ENCODE results near the gene NRSN1.

Gene NRSN1, protein sequence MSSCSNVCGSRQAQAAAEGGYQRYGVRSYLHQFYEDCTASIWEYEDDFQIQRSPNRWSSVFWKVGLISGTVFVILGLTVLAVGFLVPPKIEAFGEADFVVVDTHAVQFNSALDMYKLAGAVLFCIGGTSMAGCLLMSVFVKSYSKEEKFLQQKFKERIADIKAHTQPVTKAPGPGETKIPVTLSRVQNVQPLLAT

DNA sequence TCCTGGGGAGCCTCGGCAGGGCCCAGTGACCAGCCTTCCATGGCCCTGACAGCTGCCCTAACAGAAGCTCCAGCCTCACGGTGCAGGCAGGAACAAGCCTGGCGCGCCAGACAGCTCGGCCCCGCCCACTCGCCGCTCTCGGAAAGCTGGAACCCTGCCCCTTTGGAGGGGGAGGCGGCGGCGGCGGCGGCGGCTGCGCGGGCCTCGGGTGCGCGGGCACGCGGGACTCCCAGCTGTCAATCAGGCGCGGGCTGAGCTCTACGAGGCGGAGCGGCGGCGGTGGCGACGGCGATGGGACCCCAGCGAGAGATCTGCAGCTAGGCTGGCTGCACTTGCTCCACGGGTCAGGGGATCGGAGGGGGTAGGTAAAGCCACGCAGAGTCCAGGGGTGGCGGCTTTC lies at the start of gene NRSN1:
Gene NRSN1, plus strand, starts transcription at position 236 of the 400 bp plus-strand sequence. CDS start 8,113 bp downstream, outside the sequence.
- DNase-seq (ENCODE audit: low read depth in 2 of 2, low spot score in 1 of 2) = no peak

DNA sequence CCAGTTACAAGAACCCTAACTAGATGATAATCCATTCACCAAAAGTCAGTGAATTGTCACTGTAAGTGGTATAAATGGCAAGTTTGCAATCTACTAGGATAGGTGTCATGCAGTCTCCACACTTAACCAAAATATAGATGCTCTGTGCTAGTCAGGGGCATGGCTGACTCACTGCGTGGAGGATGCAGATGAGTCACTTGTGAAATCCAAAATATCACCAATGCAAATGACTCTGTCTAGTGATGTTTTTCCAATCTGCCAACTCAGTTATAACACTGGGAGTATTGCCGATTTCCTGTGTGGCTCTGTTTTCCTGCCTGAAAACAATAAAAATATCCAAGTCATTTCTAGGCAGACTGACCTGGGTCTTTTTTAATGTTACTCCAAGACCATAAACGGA lies 47.8 kb upstream of the NRSN1 start:
- no peak for DNase-seq (ENCODE audit: low read depth in 2 of 2, low spot score in 1 of 2)

DNA sequence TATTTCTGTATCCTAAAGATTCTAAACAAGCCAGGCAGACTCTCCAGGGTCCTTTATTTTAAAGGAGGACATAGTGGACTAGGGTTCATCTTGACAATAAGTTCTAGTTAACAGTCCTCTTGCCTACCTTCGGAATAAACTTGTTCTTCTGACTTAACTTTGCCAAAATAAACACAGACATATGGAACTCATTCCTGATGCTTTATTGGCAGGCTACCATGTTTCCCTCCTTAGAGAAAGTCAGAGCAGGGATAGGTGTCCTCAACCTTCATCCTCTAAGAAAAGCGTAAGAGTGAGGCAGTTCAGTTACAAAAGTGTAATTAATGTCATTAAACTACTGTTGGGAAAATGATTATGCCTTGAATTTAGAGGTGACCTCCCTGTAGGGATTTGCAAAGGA lies 46.9 kb upstream of the NRSN1 start:
- DNase-seq (ENCODE audit: low read depth in 2 of 2, low spot score in 1 of 2) = no peak

DNA sequence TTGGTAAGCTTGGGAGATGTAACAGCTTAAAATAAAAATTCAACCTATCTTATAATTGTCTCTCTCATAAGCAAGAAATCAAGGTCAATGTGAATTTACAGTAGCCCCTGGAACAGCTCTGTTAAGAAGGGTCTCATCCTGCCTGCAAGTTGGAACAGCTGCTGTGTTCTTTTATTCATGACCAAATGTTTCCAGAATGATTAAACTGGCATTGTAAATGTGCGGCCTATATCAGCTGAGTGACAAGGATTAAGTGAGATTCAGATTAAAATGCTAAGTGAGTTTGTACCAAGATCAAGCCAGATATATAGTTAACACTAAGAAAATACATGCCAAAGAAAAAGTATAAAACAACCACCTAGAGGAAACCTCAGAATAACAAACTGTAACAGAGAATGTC lies 45.3 kb upstream of the NRSN1 start:
- DNase-seq (ENCODE audit: low read depth in 2 of 2, low spot score in 1 of 2) = no peak

DNA sequence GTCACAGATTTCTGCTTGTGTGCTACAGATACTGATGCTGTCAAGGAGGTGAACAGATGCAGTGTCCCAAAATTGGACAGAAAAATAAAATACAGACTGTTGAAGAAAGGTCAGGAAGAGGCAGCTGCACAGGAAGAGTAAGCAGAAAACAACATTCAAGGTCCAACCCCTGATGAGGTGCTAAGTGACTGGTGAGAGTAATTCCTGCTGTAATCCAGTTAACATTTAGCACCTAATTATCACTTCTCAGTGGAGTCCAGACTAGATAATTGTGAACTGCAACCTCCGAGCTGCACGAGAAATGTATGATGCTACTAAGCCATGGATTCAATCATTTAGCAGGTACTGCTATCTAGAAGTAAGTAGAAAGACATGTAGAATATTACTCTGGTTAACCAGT lies 36.3 kb upstream of the NRSN1 start:
- DNase-seq (ENCODE audit: low read depth in 2 of 2, low spot score in 1 of 2) = no peak

DNA sequence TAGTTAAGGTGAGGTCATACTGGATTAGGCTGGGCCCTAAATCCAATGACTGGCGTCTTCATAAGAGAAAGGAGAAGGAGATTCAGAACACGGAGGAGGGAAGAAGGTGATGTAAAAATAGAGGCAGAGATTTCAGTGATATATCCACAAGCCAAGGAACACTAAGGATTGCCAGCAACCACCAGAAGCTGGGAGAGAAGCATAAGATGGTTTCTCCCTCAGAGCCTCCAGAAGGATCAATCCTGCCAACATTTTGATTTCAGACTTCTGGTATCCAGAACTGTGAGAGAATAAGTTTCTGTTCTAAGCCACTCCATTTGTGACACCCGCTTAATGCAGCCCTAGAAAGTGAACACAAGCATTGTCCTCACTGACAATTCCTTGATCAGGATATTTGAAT lies 33.6 kb upstream of the NRSN1 start:
- no peak for DNase-seq (ENCODE audit: low read depth in 2 of 2, low spot score in 1 of 2)

DNA sequence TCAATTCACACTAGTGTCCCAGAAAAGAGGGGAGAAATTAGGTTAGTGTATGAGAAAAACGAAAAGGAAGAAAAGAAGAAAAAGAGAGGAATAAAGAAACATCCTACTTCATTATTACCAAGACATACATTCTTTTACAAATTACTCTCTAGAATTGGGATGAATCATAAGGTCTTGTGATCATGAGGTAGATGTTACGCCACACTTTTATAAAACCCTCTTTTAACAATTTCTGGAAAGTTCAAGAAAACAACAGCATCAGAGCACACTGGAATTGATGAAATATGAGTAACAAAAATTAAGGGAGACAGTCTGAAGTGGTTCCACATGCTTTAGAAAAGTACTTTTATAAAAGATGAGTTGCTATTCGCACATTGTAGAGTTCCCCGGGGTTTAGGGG lies 32.6 kb upstream of the NRSN1 start:
- no peak for DNase-seq (ENCODE audit: low read depth in 2 of 2, low spot score in 1 of 2)

DNA sequence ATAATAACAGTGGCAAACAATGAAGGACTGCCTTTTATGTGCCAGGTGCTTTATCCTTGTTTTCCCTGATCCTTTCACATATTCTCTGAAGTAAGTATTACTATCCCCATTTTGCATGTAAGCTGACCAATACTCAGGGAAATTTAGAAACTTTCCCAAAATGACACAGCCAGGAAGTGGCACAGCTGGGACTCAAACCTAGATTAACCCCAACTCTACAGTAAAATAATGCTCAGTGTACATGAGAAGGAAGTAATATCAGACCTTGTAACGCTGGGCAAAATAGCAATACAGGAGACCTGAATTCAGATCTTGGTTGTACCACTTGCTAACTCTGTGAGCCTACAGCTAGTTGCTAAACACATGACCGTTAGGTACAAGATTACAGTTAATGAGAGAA lies 26.8 kb upstream of the NRSN1 start:
- no peak for DNase-seq (ENCODE audit: low read depth in 2 of 2, low spot score in 1 of 2)

DNA sequence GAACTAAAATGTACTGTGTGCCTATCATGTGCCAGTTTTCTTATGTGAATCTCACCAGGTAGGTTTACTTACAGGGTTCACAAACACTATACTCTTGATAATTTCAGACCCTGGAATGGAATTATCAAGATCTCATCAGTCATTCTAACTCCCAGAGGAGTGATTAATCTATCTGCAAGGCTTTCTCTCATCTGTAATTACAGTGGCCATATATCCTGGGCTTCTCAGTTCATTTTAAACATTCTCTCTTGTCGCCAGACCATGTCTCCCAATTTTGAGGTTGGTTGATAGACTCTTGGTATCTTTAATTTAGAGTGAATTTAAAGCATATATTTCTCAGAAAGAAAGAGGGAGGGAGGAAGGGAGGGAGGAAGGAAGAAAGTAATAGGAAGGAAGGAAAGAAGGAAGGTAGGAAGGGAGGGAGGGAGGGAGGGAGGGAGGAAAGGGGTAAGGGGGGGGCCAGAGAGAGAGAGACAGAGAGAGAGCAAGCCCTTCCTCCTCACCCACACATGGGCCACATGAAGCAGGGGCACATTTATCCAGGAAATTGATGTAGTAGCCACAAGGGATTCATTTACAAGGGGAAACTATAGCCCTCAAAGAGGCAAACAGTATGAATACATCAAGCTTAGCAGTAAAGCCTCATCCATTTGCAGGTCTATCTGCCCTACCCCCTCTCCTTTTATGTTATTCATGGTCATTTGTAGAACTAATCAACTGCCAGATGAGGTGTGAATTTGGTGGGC lies 25.8 kb upstream of the NRSN1 start:
- no peak for DNase-seq (ENCODE audit: low read depth in 2 of 2, low spot score in 1 of 2)

DNA sequence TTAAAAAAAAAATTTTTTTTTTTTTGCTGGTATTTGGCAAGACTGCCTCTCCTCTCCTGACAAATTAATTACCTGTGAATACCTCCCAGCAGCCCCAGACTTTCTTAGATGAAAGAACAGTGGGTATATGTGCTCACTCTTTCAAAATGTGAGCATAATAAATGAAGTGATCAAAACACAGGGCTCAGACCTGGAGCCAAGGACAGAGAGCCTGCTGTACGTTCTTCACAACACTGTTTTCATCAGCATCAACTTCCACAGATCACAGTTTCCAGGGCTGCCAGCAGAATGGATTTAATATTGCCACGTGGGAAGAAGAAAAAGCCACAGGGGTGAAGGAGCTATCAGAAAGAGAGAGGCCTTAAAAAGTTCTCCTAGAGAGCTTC lies 25.3 kb upstream of the NRSN1 start:
- no peak for DNase-seq (ENCODE audit: low read depth in 2 of 2, low spot score in 1 of 2)

DNA sequence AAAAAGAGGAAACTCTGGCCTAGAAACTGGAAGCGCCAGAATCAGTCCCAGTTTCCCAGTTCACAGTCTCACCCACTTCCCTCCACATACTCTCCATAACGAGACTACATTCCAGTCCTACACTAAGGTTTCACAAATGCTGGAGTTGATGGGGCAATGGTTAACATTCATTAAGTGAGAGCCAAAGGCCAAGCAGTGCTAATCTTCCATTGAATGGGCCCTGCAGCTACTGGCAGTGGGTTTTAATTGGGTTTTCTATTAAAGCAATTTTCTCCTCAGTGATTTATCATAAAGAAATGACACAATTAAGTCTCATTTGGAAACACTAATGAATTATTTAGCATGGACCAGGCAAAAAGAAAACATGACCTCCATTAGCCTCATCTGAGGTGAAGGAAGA lies 20.8 kb upstream of the NRSN1 start:
- DNase-seq (ENCODE audit: low read depth in 2 of 2, low spot score in 1 of 2) = no peak

DNA sequence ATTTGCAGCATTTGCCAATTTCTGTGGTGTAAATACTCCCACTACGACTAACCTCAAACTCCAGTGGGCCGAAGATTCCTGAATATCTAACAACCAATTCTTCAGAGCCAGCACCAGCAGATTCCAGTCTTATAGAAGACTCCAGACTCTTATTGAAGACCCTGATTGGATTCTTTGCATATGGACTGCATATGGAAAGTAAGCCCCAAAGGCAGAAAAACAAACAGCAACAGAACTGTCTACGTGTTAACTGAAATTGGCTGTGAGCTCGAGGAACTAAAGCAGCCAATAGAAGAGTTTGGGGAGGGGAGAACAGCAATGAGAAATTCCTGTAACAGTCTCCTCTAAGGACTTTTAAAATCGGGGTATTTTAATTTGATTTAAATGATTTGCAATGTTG lies 19.7 kb upstream of the NRSN1 start:
- DNase-seq (ENCODE audit: low read depth in 2 of 2, low spot score in 1 of 2) = no peak

DNA sequence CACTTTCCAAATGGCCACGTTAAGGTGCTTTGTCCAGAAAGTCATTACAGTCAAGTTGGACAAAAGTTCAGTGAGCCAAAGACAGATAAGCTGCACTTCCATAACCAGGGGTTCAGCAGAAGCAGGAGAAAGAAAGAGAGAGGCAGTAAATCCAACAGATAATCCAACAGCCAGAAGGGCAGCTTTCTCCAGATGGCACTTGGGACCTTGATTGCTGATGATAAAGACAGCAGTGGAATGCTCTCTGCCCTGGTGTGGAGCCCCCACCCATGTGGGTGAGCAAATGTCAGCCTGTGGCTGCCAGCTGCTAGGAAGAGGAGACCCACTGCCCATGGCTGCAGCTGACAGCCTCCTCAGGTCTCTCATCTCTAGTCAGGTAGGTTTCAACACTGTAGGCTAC lies 18.7 kb upstream of the NRSN1 start:
- DNase-seq (ENCODE audit: low read depth in 2 of 2, low spot score in 1 of 2) = no peak

DNA sequence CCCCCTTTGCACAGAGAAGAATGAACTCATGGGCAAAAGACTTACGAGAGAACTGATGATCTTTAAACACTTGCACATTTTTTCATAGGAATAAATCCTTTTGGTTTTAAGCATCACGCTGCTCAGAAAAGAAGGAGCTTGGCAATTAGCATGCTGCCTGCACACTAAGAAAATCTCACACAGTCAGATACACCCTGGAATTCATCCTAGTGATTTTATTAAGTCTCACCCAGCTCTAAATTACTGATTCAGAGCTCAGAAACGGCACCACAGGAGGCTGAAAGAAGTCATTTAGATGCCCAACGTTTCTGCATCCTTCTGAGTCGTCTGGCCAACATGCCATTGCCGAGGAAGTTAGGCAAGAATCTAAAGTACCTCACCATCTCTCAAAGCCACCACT lies 18.0 kb upstream of the NRSN1 start:
- no peak for DNase-seq (ENCODE audit: low read depth in 2 of 2, low spot score in 1 of 2)

DNA sequence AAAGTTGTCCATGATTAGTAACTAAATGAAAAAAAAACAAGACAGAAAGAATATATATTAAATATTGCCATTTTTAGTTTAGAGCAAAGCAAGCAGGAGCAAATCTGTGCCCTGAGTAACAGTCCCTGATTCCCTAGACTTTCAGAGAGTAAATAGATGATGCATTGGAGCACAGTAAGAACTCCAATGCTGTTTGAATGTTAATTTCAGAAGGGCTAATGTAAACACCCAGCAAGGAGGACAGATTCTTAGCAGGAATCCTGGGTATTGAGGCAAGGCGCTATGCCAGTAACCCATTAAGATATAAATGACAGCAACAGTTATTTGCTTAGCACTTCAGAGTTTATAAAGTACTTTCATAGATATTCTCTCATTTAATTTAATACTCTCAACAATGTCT lies 15.6 kb upstream of the NRSN1 start:
- DNase-seq (ENCODE audit: low read depth in 2 of 2, low spot score in 1 of 2) = no peak

DNA sequence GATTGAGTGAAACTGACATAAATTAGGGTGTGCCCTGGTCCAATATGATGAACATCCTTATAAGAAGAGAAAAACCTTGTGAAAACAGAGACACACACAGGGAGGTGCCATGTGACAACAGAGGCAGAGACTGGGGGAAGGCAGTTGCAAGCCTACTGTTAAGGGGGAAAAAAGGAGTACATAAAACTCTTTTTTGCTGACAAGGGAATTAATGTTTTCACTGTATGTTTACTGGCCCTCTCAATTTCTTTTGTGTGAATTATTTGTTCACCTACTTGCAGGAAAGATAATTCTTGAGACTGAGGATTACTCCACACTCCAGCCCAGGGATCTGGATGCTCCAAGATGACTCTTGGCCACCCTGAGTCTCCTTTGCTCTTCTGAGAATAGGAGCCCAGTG lies 12.1 kb upstream of the NRSN1 start:
- DNase-seq (ENCODE audit: low read depth in 2 of 2, low spot score in 1 of 2) = no peak

DNA sequence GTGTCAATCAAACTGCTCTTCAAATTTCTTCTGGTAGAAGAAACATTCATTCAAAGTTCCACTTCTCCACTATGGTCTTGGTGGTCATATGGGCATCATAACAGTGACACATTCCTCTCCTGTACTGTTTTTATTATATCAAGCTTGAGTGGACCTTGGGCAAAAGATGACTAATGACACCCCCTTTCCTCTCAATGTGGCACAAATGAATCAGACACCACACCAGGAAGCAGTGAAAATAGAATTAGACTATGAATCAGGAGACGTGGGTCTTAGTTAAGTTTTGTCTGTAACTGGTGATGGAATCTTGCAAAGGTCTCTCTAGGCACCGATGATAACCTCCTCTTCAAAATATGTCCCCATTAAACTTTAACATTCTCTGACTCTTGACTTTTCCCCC lies 9.0 kb upstream of the NRSN1 start:
- no peak for DNase-seq (ENCODE audit: low read depth in 2 of 2, low spot score in 1 of 2)

DNA sequence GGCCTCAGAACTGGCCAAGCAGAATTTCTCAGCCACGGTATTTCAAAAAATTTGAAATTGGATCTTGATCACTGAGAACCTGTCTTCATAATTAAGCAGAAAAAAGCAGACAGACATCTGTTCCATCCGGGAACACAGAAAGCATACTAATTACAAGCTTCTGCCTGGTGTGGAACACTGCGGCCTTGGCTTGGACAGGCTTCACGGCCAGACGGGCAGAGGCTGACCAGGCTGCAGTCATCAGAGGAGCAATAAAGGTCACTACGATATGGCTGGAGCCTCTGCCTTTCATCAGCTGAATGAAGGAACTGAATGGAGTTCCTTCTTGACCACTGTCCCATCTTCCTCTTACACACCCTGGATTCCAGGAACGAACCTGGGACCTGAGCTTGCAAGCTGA lies 3.9 kb upstream of the NRSN1 start:
- no peak for DNase-seq (ENCODE audit: low read depth in 2 of 2, low spot score in 1 of 2)

DNA sequence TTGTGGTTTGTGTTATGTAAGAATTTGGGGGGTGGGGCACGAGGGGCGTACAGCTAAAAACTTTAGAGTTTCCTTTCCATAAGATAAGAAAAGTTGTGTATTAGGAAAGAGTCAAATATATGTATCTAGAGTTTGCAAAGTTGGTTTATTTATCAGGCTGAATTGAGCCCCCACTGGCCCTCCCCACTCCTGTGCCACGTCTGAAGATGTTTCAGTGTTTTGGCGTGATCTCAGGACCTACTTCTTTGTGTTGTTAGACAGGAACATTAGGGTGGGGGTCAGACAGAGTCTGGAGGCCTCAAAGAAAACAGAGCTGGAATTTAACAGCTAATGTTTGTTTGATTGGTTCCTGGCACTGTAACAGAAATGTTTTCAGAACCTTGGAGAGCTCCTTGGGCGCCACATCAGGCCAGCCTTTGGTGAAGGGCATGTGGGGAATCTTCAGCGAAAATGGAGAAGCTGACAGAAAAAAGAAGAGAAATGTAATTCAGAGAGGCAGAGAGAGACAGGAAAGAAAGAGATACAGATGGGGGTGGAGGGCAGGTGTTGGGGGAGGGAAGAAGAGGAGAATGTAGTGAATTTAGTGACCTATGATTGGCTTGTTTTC lies 674 bp downstream of the NRSN1 start:
- DNase-seq (ENCODE audit: low read depth in 2 of 2, low spot score in 1 of 2) = no peak

DNA sequence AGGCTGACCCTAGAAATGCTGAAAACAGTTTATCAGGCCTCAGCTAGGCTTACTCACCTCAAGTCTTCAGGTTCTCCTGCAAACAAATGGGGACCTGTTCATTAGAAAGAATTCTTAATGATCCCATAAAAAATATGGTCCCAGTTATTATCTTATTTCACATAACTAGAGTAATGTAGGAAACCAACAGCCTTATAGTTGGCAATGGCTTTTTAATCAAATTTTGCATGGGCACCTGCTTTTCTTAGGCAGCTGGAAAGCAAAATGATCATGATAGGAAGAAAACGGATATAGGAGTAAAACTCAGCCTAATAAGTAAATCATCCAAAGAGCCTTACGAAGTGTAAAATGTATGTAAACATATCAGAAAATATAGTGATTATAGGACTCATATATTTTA lies 1.3 kb downstream of the NRSN1 start:
- no peak for DNase-seq (ENCODE audit: low read depth in 2 of 2, low spot score in 1 of 2)

DNA sequence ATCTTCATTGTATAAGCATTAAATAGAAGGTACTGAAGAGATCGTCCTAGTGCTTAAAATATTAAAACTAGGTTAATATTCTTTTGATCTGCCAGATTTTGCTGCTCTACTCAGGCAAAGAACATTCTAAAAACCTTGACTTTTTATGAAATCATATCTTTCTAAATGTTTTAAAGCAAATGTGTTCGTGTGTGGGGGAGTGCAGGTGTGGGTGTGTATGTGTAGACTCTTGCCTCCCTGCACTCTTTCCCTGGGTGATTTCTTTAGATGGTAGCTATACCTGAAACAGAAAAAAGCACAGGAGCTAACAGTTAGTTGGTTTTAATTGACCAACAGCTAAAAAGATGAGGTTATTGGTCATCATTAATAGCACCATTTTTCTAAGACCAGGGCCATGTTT lies 5.7 kb downstream of the NRSN1 start:
- no peak for DNase-seq (ENCODE audit: low read depth in 2 of 2, low spot score in 1 of 2)

DNA sequence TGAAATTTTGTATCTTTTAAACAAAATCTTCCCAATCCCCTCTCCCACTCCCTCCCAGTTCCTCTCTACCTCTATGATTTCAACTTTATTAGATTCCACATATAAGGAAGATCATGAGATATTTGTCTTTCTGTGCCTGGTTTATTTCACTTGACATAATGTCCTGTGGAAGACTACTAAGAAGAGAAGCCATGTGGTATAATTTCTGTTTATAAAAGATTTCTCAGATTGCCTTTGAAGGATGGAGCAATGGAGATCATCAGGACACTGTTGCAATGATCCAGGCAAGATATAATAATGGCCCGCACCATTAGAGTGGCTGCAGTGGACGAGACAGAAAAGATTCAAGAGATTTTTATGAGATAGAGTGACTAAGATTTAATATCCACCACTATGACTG lies 13.1 kb downstream of the NRSN1 start:
- DNase-seq (ENCODE audit: low read depth in 2 of 2, low spot score in 1 of 2) = no peak

DNA sequence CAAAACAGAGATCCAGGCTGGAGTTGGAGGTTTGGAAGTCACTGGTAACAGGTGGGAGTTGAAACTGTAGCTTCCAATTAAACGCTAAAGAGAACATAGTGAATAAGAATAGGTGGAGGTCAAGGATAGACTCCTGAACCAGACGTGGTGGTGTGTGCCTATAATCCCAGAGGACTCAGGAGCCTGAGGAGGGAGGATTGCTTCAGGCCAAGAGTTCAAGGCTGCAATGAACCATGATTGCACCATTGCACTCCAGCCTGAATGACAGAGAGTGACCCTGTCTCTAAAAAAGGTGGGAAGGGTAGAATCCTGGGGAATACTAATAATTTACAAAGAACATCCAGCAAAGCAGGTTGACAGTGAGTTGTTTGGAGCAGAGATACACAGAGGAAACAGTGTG lies 13.6 kb downstream of the NRSN1 start:
- no peak for DNase-seq (ENCODE audit: low read depth in 2 of 2, low spot score in 1 of 2)
